ENCODE results near the gene C3. TPM values are rescaled to one million over a fixed set of nuclear protein-coding genes. Genes with fewer than 3 reads are reported as not detected.

The C3 gene
- polyA plus RNA-seq, 3 donors = 2.4 to 5.3 (median 3.2) TPM

- no peaks in the 10 kb centered on the region for H3K9me3 ChIP-seq (replicated peaks in 1 of 2; ENCODE audit: control insufficient read depth in 1 of 2, insufficient read depth in 1 of 2, low read length in 2 of 2)
- peak overlapping the region; percentile 84 for H3K4me2 ChIP-seq (replicated peaks; ENCODE audit: extremely low read depth, low read length, poor library complexity, severe bottlenecking)
- Mint-ChIP-seq H3K27me3 (ENCODE audit: low read depth in 3 of 3) (peaks cover 11 to 30% (median 22%) of the 10 kb centered on the region in 3 donors), H3K4me1 (peaks cover 46% of the 10 kb centered on the region), H3K27ac (peak overlapping the region in 3 of 7 donors; percentile 45 to 68 (median 48)), H3K36me3 (peaks cover 0 to 4% of the 10 kb centered on the region in 2 donors), H3K9me3 (peaks cover 0 to 3% (median 0%) of the 10 kb centered on the region in 7 donors), H3K4me3 (peak overlapping the region; percentile 74 to 89)
- peak overlapping the region; percentile 52 for H2AFZ ChIP-seq (ENCODE audit: insufficient read depth, low read depth, low read length, poor library complexity, severe bottlenecking)
- H3K27ac ChIP-seq (ENCODE audit: low read depth in 1 of 2, low read length in 2 of 2) = no peak overlapping the region
- peak in 1 of 3 donors; percentile 79 for DNase-seq
- WGBS (ENCODE audit: insufficient coverage) = 0% methylated on average over 21 of the region's 46 CpGs
- peaks cover 0 to under 1% of the 10 kb centered on the region in 2 donors for H3K36me3 ChIP-seq (replicated peaks in 1 of 2; ENCODE audit: control insufficient read depth in 1 of 2, insufficient read depth in 2 of 2, low read length in 2 of 2)
- peak overlapping the region; percentile 21 to 71 (median 48) for H3K4me3 ChIP-seq (replicated peaks in 1 of 3; ENCODE audit: low read depth in 2 of 3, low read length in 3 of 3)
- peaks cover 8% of the 10 kb centered on the region for H4K20me1 ChIP-seq (ENCODE audit: insufficient read depth, low read length)
- peaks cover 13% of the 10 kb centered on the region for H3K79me2 ChIP-seq (ENCODE audit: insufficient read depth, low read length)
- H3K27me3 ChIP-seq (ENCODE audit: control insufficient read depth in 2 of 2, insufficient read depth in 2 of 2, low read length in 2 of 2) = peaks cover 0 to 8% of the 10 kb centered on the region in 2 donors
- no peak for TF ChIP-seq CTCF (IDR thresholded peaks at IDR 0.05)
- intact Hi-C loops (cut with micrococcal nuclease) = no loop called here
- peak overlapping the region; percentile 48 for H3K9ac ChIP-seq (ENCODE audit: insufficient read depth, low read length, poor library complexity, severe bottlenecking)
- peaks cover 48 to 51% of the 10 kb centered on the region in 2 donors for H3K4me1 ChIP-seq (ENCODE audit: control insufficient read depth in 1 of 2, insufficient read depth in 2 of 2, low read length in 2 of 2)
Measured at GRCh38 chr19:6740589-6741343, 20.3 kb upstream of the C3 start.

GRCh38 chr19:6739883-6740588, 19.6 kb upstream of the C3 start:
- H3K4me1 Mint-ChIP-seq = peaks cover 46% of the 10 kb centered on the region
- Histone ChIP-seq H3K79me2 (ENCODE audit: insufficient read depth, low read length) (peaks cover 14% of the 10 kb centered on the region), H3K9me3 (replicated peaks in 1 of 2; ENCODE audit: control insufficient read depth in 1 of 2, insufficient read depth in 1 of 2, low read length in 2 of 2) (no peaks in the 10 kb centered on the region), H3K36me3 (replicated peaks in 1 of 2; ENCODE audit: control insufficient read depth in 1 of 2, insufficient read depth in 2 of 2, low read length in 2 of 2) (peaks cover 2 to 8% of the 10 kb centered on the region in 2 donors), H3K9ac (ENCODE audit: insufficient read depth, low read length, poor library complexity, severe bottlenecking) (peak overlapping the region; percentile 48), H4K20me1 (ENCODE audit: insufficient read depth, low read length) (peaks cover 11% of the 10 kb centered on the region), H3K27me3 (ENCODE audit: control insufficient read depth in 2 of 2, insufficient read depth in 2 of 2, low read length in 2 of 2) (peaks cover 0 to 8% of the 10 kb centered on the region in 2 donors), H3K4me2 (replicated peaks; ENCODE audit: extremely low read depth, low read length, poor library complexity, severe bottlenecking) (peak overlapping the region; percentile 84), H2AFZ (ENCODE audit: insufficient read depth, low read depth, low read length, poor library complexity, severe bottlenecking) (peak overlapping the region; percentile 52), H3K4me3 (replicated peaks in 1 of 3; ENCODE audit: low read depth in 2 of 3, low read length in 3 of 3) (peak overlapping the region; percentile 37 to 71 (median 48)), H3K4me1 (ENCODE audit: control insufficient read depth in 1 of 2, insufficient read depth in 2 of 2, low read length in 2 of 2) (peaks cover 50 to 56% of the 10 kb centered on the region in 2 donors), H3K27ac (ENCODE audit: low read depth in 1 of 2, low read length in 2 of 2) (no peak overlapping the region)
- WGBS (ENCODE audit: insufficient coverage) = 0% methylated on average over 18 of the region's 34 CpGs
- intact Hi-C loops (cut with micrococcal nuclease) = loop anchor here (2.0 to 5.0 kb wide), 5 partner anchors 33 to 313 kb away; partner anchors contain the start of gene VAV1 (in 1 of the 2)
- DNase-seq = no peak
- H3K9me3 Mint-ChIP-seq = peaks cover 0 to 3% (median 0%) of the 10 kb centered on the region in 7 donors
- peak overlapping the region in 1 of 7 donors; percentile 45 for H3K27ac Mint-ChIP-seq
- peaks cover 6 to 9% of the 10 kb centered on the region in 2 donors for H3K36me3 Mint-ChIP-seq
- peak overlapping the region; percentile 71 to 73 for H3K4me3 Mint-ChIP-seq
- TF ChIP-seq CTCF (IDR thresholded peaks at IDR 0.05) = no peak
- H3K27me3 Mint-ChIP-seq (ENCODE audit: low read depth in 3 of 3) = peaks cover 9 to 28% (median 22%) of the 10 kb centered on the region in 3 donors

All from CD14-positive monocyte (primary cell).